Measurements from ENCODE around the gene TOPAZ1. TPM values are rescaled to one million over a fixed set of nuclear protein-coding genes. Genes with fewer than 3 reads are reported as not detected.

TOPAZ1 gene
- total RNA-seq: not detected in 2 replicates

GRCh38 chr3:44241706-44242105 is at the start of gene TOPAZ1:
Gene TOPAZ1, plus strand, starts transcription at chr3:44241886. Its CDS starts 168 bp downstream, at chr3:44242054.

DNA sequence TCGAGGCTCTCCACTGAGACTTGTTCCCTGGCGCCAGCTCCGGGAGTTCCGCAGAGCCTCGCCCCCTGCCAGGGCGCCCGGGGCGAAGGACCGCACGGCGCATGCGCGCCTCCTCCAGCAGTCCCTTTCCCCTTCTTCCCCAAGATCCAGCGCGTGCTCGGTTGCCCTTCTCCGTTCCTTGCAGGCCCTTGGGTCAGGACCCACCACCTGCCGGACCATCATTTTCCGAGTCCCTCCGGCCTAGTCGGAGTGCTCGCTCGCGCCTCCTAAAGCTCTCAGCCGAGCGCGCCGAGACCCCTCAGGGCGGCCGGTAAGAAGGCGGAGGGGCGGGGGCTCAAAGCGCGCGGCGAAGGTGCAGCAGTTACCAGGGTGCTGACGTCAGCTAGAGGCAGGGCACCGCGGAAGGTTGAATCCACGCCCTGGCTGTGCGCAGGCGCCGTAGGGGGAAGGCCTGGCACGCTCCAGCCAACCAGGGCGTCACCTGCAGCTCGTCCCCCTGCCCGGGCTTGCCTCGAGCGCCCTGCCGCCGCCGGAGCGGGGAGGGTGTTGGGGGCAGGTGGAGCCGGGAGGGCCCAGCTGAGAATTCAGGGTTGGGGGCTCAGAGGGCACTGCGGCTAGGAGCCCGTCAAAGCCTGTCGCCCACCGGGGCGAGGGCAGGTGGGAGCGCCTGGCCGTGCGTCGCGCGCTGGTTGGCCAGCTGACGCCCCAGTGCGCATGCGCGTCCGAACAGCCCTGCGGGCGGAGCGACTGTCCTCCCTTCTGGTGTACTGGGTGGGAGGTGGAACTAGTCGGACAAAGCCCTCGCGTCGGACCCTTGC is 96.5 kb downstream of the TOPAZ1 start, which contains the start of gene TCAIM:
Gene TCAIM (plus strand): TSS at position 757 of the 818 bp plus-strand sequence. CDS start 16,017 bp downstream, outside the sequence.

Other genes with a start within 250 kb of the TOPAZ1 start
- gene TCAIM, start 96.9 kb downstream of the TOPAZ1 start, total RNA-seq: 27.6 and 29.1 TPM in 2 replicates
- 3.1 and 4.5 TPM in 2 replicates for gene ZNF445, start 235.8 kb downstream of the TOPAZ1 start, total RNA-seq